ENCODE data around the gene TTC39C.
"Not testable (repeated sequence)": the region's sequence is repeated elsewhere in the genome, so short reads cannot be mapped to it uniquely, and the experiment has no call there.

Gene TTC39C

GRCh38 chr18:24022161-24022560, 7.6 kb downstream of the TTC39C start:
- TF ChIP-seq CTCF (conservative IDR thresholded peaks at IDR 0.05) (no peak), ZFX (IDR thresholded peaks at IDR 0.05) (no peak)

GRCh38 chr18:24023185-24023814, 8.7 kb downstream of the TTC39C start:
- H3K27ac ChIP-seq: peak overlapping the region; percentile 20
- TF ChIP-seq ZFX (IDR thresholded peaks at IDR 0.05): no peak
- no peak for TF ChIP-seq CTCF (conservative IDR thresholded peaks at IDR 0.05)

More at GRCh38 chr18:24022161-24022560, 7.6 kb downstream of the TTC39C start:
- peak overlapping the region; percentile 20 for H3K27ac ChIP-seq

GRCh38 chr18:24024425-24024824, 9.9 kb downstream of the TTC39C start:
- TF ChIP-seq ZFX (IDR thresholded peaks at IDR 0.05): no peak
- no peak for TF ChIP-seq CTCF (conservative IDR thresholded peaks at IDR 0.05)
- H3K27ac ChIP-seq: no peak overlapping the region

- no peak overlapping the region for H3K27ac ChIP-seq
- TF ChIP-seq CTCF (conservative IDR thresholded peaks at IDR 0.05): no peak
- TF ChIP-seq ZFX (IDR thresholded peaks at IDR 0.05): no peak
These were observed 11.9 kb downstream of the TTC39C start for GRCh38 chr18:24026457-24026856.

GRCh38 chr18:24027156-24027827, 12.7 kb downstream of the TTC39C start:
- no peak for TF ChIP-seq CTCF (conservative IDR thresholded peaks at IDR 0.05)
- no peak overlapping the region for H3K27ac ChIP-seq

GRCh38 chr18:24028946-24029345, 14.4 kb downstream of the TTC39C start:
- H3K27ac ChIP-seq: not testable (repeated sequence)

GRCh38 chr18:24031318-24031717, 16.8 kb downstream of the TTC39C start:
- H3K27ac ChIP-seq: no peak overlapping the region
- no peak for TF ChIP-seq ZFX (IDR thresholded peaks at IDR 0.05)
- TF ChIP-seq CTCF (conservative IDR thresholded peaks at IDR 0.05): no peak

- H3K27ac ChIP-seq: no peak overlapping the region
These were observed 17.4 kb downstream of the TTC39C start for GRCh38 chr18:24031916-24032315.

More at GRCh38 chr18:24031916-24032315, 17.4 kb downstream of the TTC39C start:
- TF ChIP-seq ZFX (IDR thresholded peaks at IDR 0.05): no peak
- no peak for TF ChIP-seq CTCF (conservative IDR thresholded peaks at IDR 0.05)
